Caco-2 (cell line): ENCODE measurements around the gene AGAP1. TPM values are rescaled to one million over a fixed set of nuclear protein-coding genes. Genes with fewer than 3 reads are reported as not detected.

Experiments used
- BruUV-seq: library from RNA; stranded (reverse); fragments of 400-500 nt; replicated peaks from 2 replicates; lab custom pipeline; 2021; lab: Mats Ljungman, UMichigan
- CTCF ChIA-PET: fragments of 300-600 bp; sonication (Branson Sonifier 250); formaldehyde crosslinking; loops from one replicate; lab custom pipeline; 2022; ENCODE audit warnings: antibody characterized with exemption; lab: Charles Lee
- POLR2A ChIA-PET: fragments of 300-600 bp; sonication (Branson Sonifier 250); formaldehyde crosslinking; loops from one replicate; lab custom pipeline; 2022; ENCODE audit warnings: antibody characterized with exemption; lab: Charles Lee
- DNase-seq, 2 experiments: peaks; one replicate each; pipeline versions ENCODE4 v3.0.0 to v3.0.0-alpha.2; 2020 to 2022
- H3K27me3 ChIP-seq: replicated peaks from 2 replicates; pipeline ENCODE4 v1.6.0; 2011; ENCODE audit warnings: low read length; ENCODE audit not compliant: control insufficient read depth, insufficient read depth
- H3K36me3 ChIP-seq: 2 replicates; pipeline ENCODE4 v1.5.1; 2011; ENCODE audit warnings: low read length; ENCODE audit not compliant: control insufficient read depth, insufficient read depth
- H3K4me1 ChIP-seq: fragments of 250-450 bp; sonication (Bioruptor Pico); 2 replicates; pipeline ENCODE4 v1.5.1; 2020; ENCODE audit warnings: mild to moderate bottlenecking
- H3K4me3 ChIP-seq: 2 replicates; pipeline ENCODE4 v1.5.1; 2011; ENCODE audit warnings: low read depth, mild to moderate bottlenecking, control low read depth, low read length
- H3K9me3 ChIP-seq: fragments of 250-450 bp; sonication (Bioruptor Pico); 2 replicates; pipeline ENCODE4 v1.5.1; 2020; ENCODE audit warnings: mild to moderate bottlenecking, moderate library complexity
- H3K27ac Mint-ChIP-seq: one replicate; pipeline ENCODE4 v1.8.0; 2022; ENCODE audit warnings: mixed read lengths; ENCODE audit not compliant: unreplicated experiment
- H3K27me3 Mint-ChIP-seq: one replicate; pipeline ENCODE4 v1.8.0; 2022; ENCODE audit warnings: mixed read lengths; ENCODE audit not compliant: insufficient read depth, unreplicated experiment
- H3K36me3 Mint-ChIP-seq: one replicate; pipeline ENCODE4 v1.8.0; 2022; ENCODE audit warnings: mild to moderate bottlenecking, mixed read lengths; ENCODE audit not compliant: insufficient read depth, unreplicated experiment
- H3K4me1 Mint-ChIP-seq: one replicate; pipeline ENCODE4 v1.8.0; 2022; ENCODE audit warnings: low read depth, mixed read lengths; ENCODE audit not compliant: unreplicated experiment
- H3K4me3 Mint-ChIP-seq: one replicate; pipeline ENCODE4 v1.8.0; 2022; ENCODE audit warnings: mild to moderate bottlenecking, moderate library complexity, mixed read lengths; ENCODE audit not compliant: unreplicated experiment
- H3K9me3 Mint-ChIP-seq: one replicate; pipeline ENCODE4 v1.8.0; 2022; ENCODE audit warnings: mixed read lengths; ENCODE audit not compliant: unreplicated experiment
- CTCF ChIP-seq, 2 experiments: fragments of 200-600 bp in 1 of 2; IDR thresholded peaks; 1 replicate in 1 of 2; 2 replicates in 1 of 2; pipeline versions ENCODE4 v1.5.1 to v1.8.0; 2011 to 2022; ENCODE audit warnings: antibody characterized with exemption in 1 of 2, control low read depth in 1 of 2, inconsistent platforms in 1 of 2, low read depth in 1 of 2, low read length in 1 of 2, mild to moderate bottlenecking in 1 of 2, moderate library complexity in 1 of 2; ENCODE audit not compliant: insufficient read depth in 1 of 2, severe bottlenecking in 1 of 2, unreplicated experiment in 1 of 2
- intact Hi-C: fragments of 100-400 bp; cut with micrococcal nuclease; formaldehyde crosslinking; loops from one replicate; pipeline ENCODE4 v1.10.0; 2022; ENCODE audit not compliant: unreplicated experiment
- total RNA-seq: library from RNA; stranded (reverse); gene quantifications from 2 replicates; pipeline ENCODE4 v1.2.3, GENCODE V29; 2022

Gene AGAP1
- total RNA-seq, 1 experiment from 2014 or later: 41.7 TPM

GRCh38 chr2:235757212-235757611 lies 263.4 kb downstream of the AGAP1 start:
- no peaks in the 10 kb centered on the region for H3K4me1 Mint-ChIP-seq
- Histone ChIP-seq H3K36me3 (no peaks in the 10 kb centered on the region), H3K27me3 (no peaks in the 10 kb centered on the region), H3K4me3 (no peak overlapping the region), H3K9me3 (no peaks in the 10 kb centered on the region), H3K4me1 (no peaks in the 10 kb centered on the region)
- BruUV-seq: no TSS peak
- ChIA-PET POLR2A (no interaction called here), CTCF (no interaction called here)
- H3K27ac Mint-ChIP-seq: no peak overlapping the region
- H3K36me3 Mint-ChIP-seq: peaks cover 14% of the 10 kb centered on the region
- H3K27me3 Mint-ChIP-seq: no peaks in the 10 kb centered on the region
- H3K4me3 Mint-ChIP-seq: no peak overlapping the region
- DNase-seq: no peak
- no peak for TF ChIP-seq CTCF (IDR thresholded peaks at IDR 0.05; ENCODE audit: insufficient read depth in 1 of 2, low read depth in 1 of 2, low read length in 1 of 2, severe bottlenecking in 1 of 2, unreplicated experiment in 1 of 2)
- intact Hi-C loops: no loop called here
- H3K9me3 Mint-ChIP-seq: no peaks in the 10 kb centered on the region

GRCh38 chr2:235757640-235758039 lies 263.8 kb downstream of the AGAP1 start:
- no peaks in the 10 kb centered on the region for H3K36me3 ChIP-seq
- no TSS peak for BruUV-seq
- H3K27me3 ChIP-seq: no peaks in the 10 kb centered on the region
- no peak for TF ChIP-seq CTCF (IDR thresholded peaks at IDR 0.05; ENCODE audit: insufficient read depth in 1 of 2, low read depth in 1 of 2, low read length in 1 of 2, severe bottlenecking in 1 of 2, unreplicated experiment in 1 of 2)
- Mint-ChIP-seq H3K27me3 (no peaks in the 10 kb centered on the region), H3K4me3 (no peak overlapping the region), H3K9me3 (no peaks in the 10 kb centered on the region), H3K4me1 (no peaks in the 10 kb centered on the region), H3K36me3 (peaks cover 19% of the 10 kb centered on the region), H3K27ac (no peak overlapping the region)
- CTCF ChIA-PET: no interaction called here
- no peak overlapping the region for H3K4me3 ChIP-seq
- H3K9me3 ChIP-seq: no peaks in the 10 kb centered on the region
- intact Hi-C loops: no loop called here
- POLR2A ChIA-PET: no interaction called here
- DNase-seq: no peak
- H3K4me1 ChIP-seq: no peaks in the 10 kb centered on the region

GRCh38 chr2:235762832-235763598 lies 269.2 kb downstream of the AGAP1 start:
- Mint-ChIP-seq H3K27me3 (no peaks in the 10 kb centered on the region), H3K36me3 (peaks cover 32% of the 10 kb centered on the region)
- CTCF ChIA-PET: no interaction called here

More at GRCh38 chr2:235762832-235763598, 269.2 kb downstream of the AGAP1 start:
- Histone ChIP-seq H3K27me3 (no peaks in the 10 kb centered on the region), H3K4me1 (no peaks in the 10 kb centered on the region), H3K36me3 (no peaks in the 10 kb centered on the region), H3K4me3 (no peak overlapping the region), H3K9me3 (no peaks in the 10 kb centered on the region)
- Mint-ChIP-seq H3K27ac (no peak overlapping the region), H3K4me3 (no peak overlapping the region), H3K4me1 (no peaks in the 10 kb centered on the region), H3K9me3 (no peaks in the 10 kb centered on the region)
- no TSS peak for BruUV-seq
- no peak for DNase-seq
- intact Hi-C loops: no loop called here
- TF ChIP-seq CTCF (IDR thresholded peaks at IDR 0.05; ENCODE audit: insufficient read depth in 1 of 2, low read depth in 1 of 2, low read length in 1 of 2, severe bottlenecking in 1 of 2, unreplicated experiment in 1 of 2): no peak
- POLR2A ChIA-PET: no interaction called here
